Measurements from ENCODE around the gene ATP8B4.

GRCh38 chr15:50059883-50060282, 59.1 kb downstream of the ATP8B4 start:
- TF ChIP-seq CTCF (optimal IDR thresholded peaks at IDR 0.05 in 1 of 3, IDR thresholded peaks at IDR 0.05 in 1 of 3, conservative IDR thresholded peaks at IDR 0.05 in 1 of 3; ENCODE audit: extremely low read depth in 1 of 3, insufficient read depth in 2 of 3, low read length in 3 of 3), result no peak
- TF ChIP-seq EZH2 (IDR thresholded peaks at IDR 0.05; ENCODE audit: low read length), result no peak
